Measurements from ENCODE around the gene MYADML2.

MYADML2 gene

GRCh38 chr17:81909231-81909630, 37.8 kb downstream of the MYADML2 start:
- Histone ChIP-seq H3K4me3 (ENCODE audit: low read depth in 1 of 2, low read length in 1 of 2) (no peak overlapping the region), H3K9me3 (no peaks in the 10 kb centered on the region), H3K4me1 (ENCODE audit: control insufficient read depth in 1 of 2, insufficient read depth in 1 of 2, low read depth in 1 of 2, low read length in 1 of 2) (peaks cover 19 to 23% of the 10 kb centered on the region in 2 experiments), H3K27me3 (peaks cover 4% of the 10 kb centered on the region), H3K27ac (no peak overlapping the region), H3K36me3 (peaks cover 29% of the 10 kb centered on the region)
- no peak for TF ChIP-seq CTCF (IDR thresholded peaks at IDR 0.05)

DNA sequence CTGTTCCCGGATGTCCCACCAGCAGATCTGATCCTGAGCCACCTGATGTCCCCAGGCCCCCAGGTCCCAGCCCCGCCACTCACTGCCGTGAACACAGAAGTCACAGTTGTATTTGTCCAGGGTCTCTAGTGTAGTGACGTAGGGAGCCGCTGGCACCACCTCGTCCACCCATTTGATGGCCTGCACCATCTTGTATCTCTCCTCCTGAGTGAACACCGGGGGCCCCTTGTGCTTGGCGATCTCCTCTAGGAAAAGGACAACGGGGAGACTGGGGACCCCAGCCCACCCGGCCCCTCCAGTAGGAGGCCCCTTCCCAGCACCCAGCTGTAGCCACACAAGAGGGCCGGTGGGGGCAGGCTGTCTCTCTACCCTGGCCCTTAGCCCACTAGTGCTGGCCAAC, 38.2 kb downstream of the MYADML2 start:
- H3K36me3 ChIP-seq, result peaks cover 29% of the 10 kb centered on the region
- H3K27ac ChIP-seq, result no peak overlapping the region
- no peak overlapping the region for H3K4me3 ChIP-seq (ENCODE audit: low read depth in 1 of 2, low read length in 1 of 2)
- no peaks in the 10 kb centered on the region for H3K9me3 ChIP-seq
- peaks cover 6% of the 10 kb centered on the region for H3K27me3 ChIP-seq
- H3K4me1 ChIP-seq (ENCODE audit: control insufficient read depth in 1 of 2, insufficient read depth in 1 of 2, low read depth in 1 of 2, low read length in 1 of 2), result peaks cover 19 to 23% of the 10 kb centered on the region in 2 experiments
- no peak for TF ChIP-seq CTCF (IDR thresholded peaks at IDR 0.05)

- no peak overlapping the region for H3K27ac ChIP-seq
- H3K4me1 ChIP-seq (ENCODE audit: control insufficient read depth in 1 of 2, insufficient read depth in 1 of 2, low read depth in 1 of 2, low read length in 1 of 2), result peaks cover 20 to 23% of the 10 kb centered on the region in 2 experiments
- no peaks in the 10 kb centered on the region for H3K9me3 ChIP-seq
- peaks cover 20% of the 10 kb centered on the region for H3K36me3 ChIP-seq
- H3K27me3 ChIP-seq, result peaks cover 19% of the 10 kb centered on the region
- no peak overlapping the region for H3K4me3 ChIP-seq (ENCODE audit: low read depth in 1 of 2, low read length in 1 of 2)
- no peak for TF ChIP-seq CTCF (IDR thresholded peaks at IDR 0.05)
Observed at GRCh38 chr17:81907219-81908145, 39.6 kb downstream of the MYADML2 start.

GRCh38 chr17:81906476-81907218, 40.4 kb downstream of the MYADML2 start:
- no peak for TF ChIP-seq CTCF (IDR thresholded peaks at IDR 0.05)
- H3K36me3 ChIP-seq, result peaks cover 11% of the 10 kb centered on the region

GRCh38 chr17:81905993-81906392, 41.0 kb downstream of the MYADML2 start:
- peaks cover 34% of the 10 kb centered on the region for H3K27me3 ChIP-seq
- H3K36me3 ChIP-seq, result peaks cover 11% of the 10 kb centered on the region
- no peaks in the 10 kb centered on the region for H3K9me3 ChIP-seq
- TF ChIP-seq CTCF (IDR thresholded peaks at IDR 0.05), result no peak
- H3K27ac ChIP-seq, result no peak overlapping the region
- no peak overlapping the region for H3K4me3 ChIP-seq (ENCODE audit: low read depth in 1 of 2, low read length in 1 of 2)
- H3K4me1 ChIP-seq (ENCODE audit: control insufficient read depth in 1 of 2, insufficient read depth in 1 of 2, low read depth in 1 of 2, low read length in 1 of 2), result peaks cover 20 to 21% of the 10 kb centered on the region in 2 experiments

More at GRCh38 chr17:81906476-81907218, 40.4 kb downstream of the MYADML2 start:
- Histone ChIP-seq H3K4me1 (ENCODE audit: control insufficient read depth in 1 of 2, insufficient read depth in 1 of 2, low read depth in 1 of 2, low read length in 1 of 2) (peaks cover 22 to 24% of the 10 kb centered on the region in 2 experiments), H3K27me3 (peaks cover 27% of the 10 kb centered on the region), H3K9me3 (no peaks in the 10 kb centered on the region), H3K4me3 (ENCODE audit: low read depth in 1 of 2, low read length in 1 of 2) (no peak overlapping the region), H3K27ac (no peak overlapping the region)
